GM19395 (cell line): Measurements from ENCODE around the gene SENP6.
"Not testable (repeated sequence)": the region's sequence is repeated elsewhere in the genome, so short reads cannot be mapped to it uniquely, and the experiment has no call there.

ENCODE experiments used
- ATAC-seq: cut with Tn5 transposase; IDR thresholded peaks from one replicate; pipeline ENCODE4 v1.9.1; 2021; ENCODE audit warnings: mild to moderate bottlenecking, moderate library complexity; ENCODE audit not compliant: unreplicated experiment

The SENP6 gene

DNA sequence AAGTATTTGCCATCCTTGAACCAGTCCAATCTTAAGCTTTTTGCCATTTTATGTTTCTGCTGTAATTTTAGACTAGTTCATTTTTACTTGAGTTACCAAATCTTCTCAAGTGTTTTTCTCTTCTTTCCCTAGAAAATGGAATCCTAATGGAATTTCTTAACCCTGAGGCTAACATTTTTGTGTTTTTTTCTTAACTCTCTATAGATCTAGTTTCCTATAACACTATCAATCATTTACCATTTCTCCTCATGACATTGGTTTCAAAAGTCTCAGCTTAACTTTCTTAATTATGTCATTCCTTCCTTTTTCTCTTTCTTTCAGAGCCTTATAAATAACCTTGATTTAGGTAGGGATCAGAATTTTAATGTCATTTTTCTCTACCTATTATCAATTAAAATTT is 54.8 kb downstream of the SENP6 start:
- ATAC-seq, result peak; percentile 63

DNA sequence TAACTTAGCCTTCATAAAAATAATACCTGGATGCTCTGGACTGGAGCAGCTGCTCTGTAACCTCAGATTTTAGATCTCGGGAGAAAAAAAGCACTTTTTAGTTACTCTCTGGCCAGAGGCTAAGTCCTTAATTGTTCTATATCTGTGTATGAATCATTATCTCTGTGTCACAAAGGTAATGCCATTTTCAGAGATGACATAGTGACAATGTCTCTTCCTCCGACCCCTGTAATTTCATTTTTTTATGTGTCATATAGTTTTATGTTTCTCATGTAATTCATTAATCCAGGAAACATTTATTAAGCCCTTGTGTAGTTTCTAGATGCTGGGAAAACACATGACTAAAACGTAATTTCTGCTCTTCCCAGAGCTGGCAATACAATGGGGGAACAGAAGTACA is 55.6 kb downstream of the SENP6 start:
- no peak for ATAC-seq

DNA sequence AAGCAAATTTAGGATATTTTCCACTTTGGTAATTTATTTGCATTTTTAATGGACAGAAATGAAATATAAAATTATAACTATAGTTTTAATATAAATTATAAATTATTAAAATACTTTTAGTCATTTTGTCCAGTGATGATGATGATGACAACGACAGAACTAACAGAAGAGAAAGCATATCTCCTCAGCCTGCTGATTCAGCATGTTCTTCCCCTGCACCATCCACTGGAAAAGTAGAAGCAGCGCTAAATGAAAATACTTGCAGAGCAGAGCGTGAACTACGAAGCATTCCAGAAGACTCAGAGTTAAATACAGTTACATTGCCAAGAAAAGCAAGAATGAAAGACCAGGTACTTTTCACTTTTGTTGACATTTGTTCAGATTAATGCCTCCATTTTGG is 64.9 kb downstream of the SENP6 start:
- no peak for ATAC-seq

DNA sequence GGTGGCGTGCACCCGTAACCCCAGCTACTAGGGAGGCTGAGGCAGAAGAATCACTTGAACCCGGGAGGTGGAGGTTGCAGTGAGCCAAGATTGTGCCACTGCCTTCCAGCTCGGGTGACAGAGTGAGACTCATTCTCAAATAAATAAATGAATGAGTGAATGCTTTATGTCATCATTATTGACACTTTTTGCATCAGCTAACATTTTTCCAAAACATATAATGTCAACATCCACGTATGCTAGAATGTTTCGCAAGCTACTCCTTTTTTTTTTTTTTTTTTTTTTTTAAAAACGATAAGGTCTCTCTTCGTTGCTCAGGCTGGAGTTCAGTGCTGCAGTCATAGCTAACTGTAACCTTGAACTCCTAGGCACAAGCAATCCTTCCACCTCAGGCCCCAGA is 72.2 kb downstream of the SENP6 start:
- ATAC-seq, result no peak

DNA sequence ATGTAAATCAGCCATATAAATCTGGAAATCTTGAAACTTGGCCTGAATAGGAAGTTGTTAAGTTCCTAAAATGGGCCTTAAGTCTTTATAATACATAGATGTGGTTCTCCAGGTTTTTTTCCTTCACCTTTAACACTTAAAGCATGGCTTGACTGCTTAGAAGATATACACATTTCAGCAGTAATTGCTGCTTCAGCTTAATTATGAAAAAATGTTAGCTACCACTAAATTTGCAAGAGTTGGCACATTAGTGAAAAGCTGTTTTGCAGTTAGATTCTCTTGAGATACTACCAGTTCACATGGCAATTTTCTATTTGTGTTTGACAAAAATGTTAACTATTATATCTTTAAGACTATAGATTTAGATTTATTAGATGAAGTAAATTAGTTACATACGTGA is 74.7 kb downstream of the SENP6 start:
- ATAC-seq, result no peak

DNA sequence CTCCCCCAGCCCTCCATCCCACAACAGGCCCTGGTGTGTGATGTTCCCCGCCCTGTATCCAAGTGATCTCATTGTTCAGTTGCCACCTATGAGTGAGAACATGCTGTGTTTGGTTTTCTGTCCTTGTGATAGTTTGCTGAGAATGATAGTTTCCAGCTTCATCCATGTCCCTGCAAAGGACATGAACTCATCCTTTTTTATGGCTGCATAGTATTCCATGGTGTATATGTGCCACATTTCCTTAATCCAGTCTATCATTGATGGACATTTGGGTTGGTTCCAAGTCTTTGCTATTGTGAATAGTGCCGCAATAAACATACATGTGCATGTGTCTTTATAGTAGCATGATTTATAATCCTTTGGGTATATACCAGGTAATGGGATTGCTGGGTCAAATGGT is 80.9 kb downstream of the SENP6 start:
- ATAC-seq, result not testable (repeated sequence)

DNA sequence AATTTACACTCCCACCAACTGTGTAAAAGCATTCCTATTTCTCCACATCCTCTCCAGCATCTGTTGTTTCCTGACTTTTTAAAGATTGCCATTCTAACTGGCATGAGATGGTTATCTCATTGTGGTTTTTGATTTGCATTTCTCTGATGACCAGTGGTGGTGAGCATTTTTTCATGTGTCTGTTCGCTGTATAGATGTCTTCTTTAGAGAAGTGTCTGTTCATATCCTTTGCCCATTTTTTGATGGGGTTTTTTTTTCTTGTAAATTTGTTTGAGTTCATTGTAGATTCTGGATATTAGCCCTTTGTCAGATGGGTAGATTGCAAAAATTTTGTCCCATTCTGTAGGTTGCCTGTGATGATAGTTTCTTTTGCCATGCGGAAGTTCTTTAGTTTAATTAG is 81.3 kb downstream of the SENP6 start:
- ATAC-seq, result not testable (repeated sequence)

DNA sequence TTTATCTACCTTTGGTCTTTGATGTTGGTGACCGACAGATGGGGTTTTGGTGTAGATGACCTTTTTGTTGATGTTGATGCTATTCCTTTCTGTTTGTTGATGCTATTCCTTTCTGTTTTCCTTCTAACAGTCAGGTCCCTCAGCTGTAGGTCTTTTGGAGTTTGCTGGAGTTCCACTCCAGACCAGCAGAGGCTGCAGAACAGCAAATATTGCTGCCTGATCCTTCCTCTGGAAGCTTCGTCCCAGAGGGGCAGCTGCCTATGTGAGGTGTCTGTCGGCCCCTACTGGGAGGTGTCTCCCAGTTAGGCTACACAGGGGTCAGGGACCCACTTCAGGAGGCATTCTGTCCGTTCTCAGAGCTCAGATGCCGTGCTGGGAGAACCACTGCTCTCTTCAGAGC is 85.9 kb downstream of the SENP6 start:
- not testable (repeated sequence) for ATAC-seq

DNA sequence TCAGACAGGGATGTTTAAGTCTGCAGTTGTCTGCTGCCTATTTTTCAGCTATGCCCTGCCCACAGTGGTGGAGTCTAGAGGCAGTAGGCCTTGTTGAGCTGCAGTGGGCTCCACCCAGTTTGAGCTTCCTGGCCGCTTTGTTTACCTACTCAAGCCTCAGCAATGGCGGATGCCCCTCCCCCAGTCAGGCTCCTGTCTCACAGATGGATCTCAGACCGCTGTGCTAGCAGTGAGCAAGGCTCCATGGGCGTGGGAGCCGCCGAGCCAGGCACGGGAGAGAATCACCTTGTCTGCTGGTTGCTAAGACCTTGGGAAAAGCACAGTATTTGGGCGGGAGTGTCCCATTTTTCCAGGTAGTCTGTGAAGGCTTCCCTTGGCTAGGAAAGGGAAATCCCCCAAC is 86.3 kb downstream of the SENP6 start:
- not testable (repeated sequence) for ATAC-seq

DNA sequence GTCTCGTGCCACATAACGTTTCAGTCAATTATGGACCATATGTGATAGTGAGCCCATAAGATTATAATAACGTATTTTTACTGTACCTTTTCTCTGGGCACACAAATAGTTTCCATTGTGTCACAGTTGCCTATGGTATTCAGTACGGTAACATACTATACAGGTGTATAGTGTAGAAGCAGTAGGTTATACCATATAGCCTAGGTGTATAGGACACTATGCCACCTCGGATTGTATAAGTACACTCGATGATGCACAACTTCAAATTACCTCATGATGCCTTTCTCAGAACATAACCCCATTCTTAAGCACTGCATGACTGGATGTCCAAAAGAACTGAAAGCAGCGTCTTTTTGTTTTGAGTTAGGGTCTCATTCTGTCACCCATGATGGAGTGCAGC is 87.9 kb downstream of the SENP6 start:
- ATAC-seq, result no peak

DNA sequence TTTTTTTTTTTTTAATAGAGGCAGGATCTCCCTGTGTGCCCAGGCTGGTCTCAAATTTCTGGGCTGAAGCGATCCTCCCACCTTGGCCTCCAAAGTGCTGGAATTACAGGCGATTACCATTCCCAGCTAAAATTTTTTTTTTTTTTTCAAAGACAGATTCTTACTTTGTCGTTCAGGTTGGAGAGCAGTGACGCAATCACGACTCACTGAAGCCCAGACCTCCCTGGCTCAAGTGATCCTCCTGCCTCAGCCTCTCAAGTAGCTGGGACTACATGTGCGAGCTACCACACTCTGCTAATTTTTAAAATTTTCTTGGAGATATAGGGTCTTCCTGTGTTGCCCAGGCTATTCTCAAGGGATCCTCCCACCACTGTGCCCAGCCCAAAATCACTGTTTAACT is 89.3 kb downstream of the SENP6 start:
- ATAC-seq, result no peak

DNA sequence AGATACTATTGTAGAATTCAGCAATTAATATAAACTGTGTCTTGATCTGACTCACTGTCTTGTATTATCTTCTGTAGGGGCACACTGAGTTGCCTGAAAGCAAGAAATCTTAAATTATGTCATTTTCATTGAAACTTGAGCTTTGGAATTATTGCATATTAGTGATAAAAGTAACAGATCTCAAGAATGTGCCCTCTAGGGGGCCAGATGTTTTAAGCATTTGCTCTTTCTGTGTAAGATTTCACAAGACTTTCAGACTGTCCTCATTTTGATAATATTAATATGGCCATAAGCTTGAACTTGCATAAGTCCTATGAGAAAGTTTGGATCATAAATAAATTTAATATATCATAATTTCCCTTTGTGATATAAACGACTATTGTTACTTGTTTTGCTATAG is 91.9 kb downstream of the SENP6 start:
- no peak for ATAC-seq

DNA sequence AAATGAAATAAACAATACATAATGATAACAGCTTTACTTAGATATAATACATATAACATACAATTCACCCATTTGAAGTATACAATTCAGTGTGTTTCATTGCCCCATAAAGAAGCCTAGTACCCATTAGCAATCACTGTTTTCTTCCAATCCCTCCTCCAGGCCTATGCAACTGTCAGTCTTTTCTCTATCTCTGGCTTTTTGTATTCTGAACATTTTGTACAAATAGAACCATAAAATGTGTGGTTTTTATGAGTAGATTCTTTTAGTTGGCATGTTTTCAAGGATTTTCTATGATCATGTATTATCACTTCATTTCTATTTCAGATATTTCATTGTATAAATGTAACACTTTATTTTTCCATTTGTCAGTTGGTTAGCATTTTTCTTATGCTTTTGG is 92.7 kb downstream of the SENP6 start:
- no peak for ATAC-seq

DNA sequence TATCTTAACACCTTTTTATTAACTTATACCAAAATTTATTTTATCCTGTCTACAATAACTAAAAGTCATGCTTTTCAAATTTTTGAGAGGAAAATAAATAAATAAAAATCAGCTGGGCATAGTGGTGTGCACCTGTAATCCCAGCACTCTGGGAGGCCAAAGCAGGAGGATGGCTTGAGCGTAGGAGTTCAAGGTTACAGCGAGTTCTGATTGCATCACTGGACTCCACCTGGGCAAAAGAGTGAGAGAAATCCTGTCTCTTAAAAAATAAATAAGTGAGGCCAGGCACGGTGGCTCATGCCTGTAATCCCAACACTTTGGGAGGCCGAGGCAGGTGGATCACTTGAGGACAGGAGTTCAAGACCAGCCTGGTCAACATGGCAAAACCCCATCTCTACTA is 106.7 kb downstream of the SENP6 start:
- not testable (repeated sequence) for ATAC-seq

DNA sequence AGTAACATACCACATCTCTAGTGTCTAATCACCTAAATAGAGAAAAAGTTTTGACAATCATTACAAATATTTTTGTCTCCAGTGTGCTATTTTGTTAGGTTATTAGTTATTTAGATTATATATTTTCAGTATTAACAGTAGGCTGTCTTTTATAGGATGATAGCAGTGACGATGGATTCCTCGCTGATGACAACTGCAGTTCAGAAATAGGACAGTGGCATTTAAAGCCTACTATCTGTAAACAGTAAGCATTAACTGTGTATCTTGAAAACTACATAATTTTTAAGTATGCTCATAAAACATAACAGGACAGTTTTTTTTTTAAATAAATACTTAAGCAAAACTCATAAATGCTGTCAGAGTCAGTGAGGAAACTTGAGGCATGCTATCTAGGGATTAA is 109.5 kb downstream of the SENP6 start:
- ATAC-seq, result no peak

DNA sequence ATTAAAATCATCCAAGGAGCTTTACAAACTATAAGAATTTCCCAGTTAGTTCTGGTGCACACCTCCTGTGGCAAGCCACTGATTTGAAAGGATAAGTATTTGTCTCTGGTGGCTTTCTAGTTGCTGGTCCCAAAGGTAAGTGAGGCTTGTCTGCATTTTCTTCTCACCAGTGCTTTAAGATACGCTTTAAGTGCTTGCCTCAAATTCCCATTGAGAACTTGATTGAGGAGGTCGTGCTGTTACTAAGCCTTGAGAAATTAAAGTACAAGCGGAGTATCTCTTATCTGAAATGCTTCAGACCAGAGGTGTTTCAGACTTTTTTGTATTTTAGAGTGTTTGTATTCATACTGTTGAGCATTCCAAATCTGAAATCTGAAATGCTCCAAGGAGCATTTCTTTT is 117.5 kb downstream of the SENP6 start:
- no peak for ATAC-seq

DNA sequence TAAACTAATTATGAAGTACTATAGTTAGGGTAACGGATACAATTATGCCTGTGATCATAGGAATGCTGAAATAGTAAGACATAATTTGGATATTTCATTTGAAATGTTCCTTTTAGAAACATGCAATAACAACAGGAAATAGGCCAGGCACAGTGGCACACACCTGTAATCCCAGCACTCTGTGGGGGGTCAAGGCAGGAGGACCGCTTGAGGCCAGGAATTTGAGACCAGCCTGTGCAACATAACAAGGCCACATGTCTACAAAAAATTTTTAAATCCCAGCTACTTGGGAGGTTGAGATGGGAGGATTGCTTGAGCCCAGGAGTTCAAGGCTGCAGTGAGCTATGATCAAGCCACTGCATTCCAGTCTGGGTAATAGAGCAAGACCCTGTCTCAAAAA is 121.7 kb downstream of the SENP6 start:
- no peak for ATAC-seq

DNA sequence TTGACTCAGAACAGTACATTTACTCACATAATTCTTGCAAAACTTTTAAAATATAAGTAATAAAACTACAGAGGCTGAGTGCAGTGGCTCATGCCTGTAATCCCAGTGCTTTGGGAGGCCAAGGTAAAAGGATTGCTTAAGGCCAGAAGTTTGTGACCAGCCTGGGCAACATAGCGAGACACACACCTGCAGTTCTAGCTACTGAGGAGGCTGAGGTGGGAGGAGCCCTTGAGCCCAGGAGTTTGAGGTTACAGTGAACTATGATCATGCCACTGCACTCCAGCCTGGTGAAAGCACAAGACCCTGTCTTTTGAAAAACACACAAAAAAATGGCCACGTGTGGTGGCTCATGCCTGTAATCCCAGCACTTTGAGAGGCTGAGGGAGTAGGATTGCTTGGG is 125.5 kb downstream of the SENP6 start:
- ATAC-seq, result no peak

DNA sequence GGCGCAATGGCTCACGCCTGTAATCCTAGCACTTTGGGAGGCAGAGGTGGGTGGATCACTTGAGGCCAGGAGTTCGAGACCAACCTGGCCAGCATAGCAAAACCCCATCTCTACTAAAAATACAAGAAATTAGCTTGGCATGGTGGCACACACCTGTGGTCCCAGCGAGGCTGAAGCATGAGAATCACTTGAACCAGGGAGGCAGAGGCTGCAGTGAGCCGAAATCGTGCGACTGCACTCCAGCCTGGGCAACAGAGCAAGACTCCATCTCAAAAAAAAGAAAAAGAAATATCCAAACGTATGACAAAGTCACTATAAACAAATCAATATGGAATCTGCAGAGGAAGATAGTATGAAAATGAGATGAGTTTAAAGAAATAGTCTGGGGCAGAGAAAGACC is 129.3 kb downstream of the SENP6 start:
- not testable (repeated sequence) for ATAC-seq

DNA sequence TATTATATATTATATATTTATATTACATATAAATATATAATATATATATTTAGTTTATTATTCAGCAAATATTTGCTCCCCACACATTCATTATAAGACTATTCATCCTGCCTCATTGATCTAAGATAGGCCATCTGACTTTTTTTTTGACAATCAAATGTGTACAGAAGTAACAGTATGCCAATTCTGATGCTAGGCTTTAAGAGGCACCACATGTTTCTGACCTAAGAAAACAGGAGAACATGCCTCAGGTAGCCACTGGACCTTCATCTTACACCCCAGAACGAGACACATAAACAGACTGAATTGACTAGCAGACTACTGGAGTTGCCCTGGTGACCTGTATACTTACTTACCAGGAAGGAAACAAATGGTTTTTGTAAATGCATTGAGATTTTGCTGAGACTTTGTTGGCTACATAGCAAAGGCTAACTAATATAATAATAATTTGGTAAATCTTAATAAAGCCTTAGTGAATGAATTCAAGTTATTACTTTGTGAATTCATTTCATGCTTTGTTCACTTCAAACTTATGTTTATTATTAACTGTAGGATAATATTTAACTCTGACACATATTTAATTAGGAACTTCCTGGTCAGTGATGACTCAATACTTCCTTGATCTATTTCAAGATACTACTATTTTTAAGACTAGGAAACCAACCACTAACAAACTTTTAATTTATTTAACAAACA is 134.0 kb downstream of the SENP6 start:
- peak; percentile 89 for ATAC-seq

DNA sequence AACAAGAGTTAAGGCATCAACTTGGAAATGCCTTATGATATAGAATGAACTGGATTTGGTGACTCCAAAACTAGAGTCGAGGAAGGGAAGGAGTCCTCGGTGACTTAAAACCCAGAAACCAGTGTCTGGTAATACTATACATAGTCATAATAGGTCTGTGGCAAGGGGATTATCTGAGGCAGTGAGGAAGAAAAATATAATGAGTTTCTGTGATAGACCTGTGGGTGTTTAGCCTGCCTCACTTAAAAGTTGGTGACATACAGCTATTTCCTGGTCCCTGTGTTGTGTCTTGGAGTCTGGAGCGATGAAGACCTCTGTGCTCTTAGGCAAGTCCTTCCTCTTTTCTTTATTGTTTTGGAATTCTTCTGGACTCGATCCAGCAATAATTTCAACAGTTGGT is 142.3 kb downstream of the SENP6 start:
- ATAC-seq, result no peak

DNA sequence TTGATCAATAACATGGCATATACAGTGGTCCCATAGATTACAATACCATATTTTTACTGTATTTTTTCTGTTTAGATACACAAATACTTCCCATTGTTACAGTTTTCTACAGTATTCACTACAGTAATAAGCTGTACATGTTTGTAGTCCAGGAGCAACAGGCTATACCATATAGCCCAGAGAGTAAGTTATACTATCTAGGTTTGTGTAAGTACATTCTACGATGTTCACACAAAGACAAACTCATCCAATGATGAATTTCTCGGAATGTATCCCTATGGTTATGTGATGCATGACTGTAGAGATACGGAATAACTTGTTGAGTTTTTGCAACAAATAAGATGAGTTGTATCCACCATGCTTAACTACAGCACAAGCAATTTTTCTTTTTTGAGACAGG is 143.7 kb downstream of the SENP6 start:
- ATAC-seq, result no peak

DNA sequence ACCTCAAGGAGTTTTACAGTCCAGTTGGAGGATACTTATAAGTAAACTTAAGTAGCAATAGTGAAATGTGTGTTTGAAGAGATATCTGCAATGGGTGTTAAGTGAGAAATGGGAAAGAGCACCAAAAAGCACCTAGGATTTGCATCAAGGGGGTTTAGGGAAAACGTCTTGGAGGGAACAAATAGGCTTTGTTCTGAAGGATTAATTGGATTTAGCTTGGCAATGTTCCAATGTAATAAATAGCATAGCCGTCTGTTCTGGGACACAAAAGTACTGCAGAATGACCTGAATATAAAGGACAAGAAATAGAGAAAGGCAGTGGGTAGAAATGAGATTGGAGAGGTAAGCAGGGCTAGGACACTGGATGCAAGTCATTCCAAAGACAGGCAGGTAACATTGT is 144.5 kb downstream of the SENP6 start:
- ATAC-seq, result no peak
